ENCODE data around the gene SPECC1L.

The SPECC1L gene

GRCh38 chr22:24376002-24376401, 105.4 kb downstream of the SPECC1L start:
- DNase-seq: no peak

GRCh38 chr22:24376586-24376985, 106.0 kb downstream of the SPECC1L start:
- no peak for DNase-seq

GRCh38 chr22:24379536-24379935, 108.9 kb downstream of the SPECC1L start:
- no peak for DNase-seq

DNA sequence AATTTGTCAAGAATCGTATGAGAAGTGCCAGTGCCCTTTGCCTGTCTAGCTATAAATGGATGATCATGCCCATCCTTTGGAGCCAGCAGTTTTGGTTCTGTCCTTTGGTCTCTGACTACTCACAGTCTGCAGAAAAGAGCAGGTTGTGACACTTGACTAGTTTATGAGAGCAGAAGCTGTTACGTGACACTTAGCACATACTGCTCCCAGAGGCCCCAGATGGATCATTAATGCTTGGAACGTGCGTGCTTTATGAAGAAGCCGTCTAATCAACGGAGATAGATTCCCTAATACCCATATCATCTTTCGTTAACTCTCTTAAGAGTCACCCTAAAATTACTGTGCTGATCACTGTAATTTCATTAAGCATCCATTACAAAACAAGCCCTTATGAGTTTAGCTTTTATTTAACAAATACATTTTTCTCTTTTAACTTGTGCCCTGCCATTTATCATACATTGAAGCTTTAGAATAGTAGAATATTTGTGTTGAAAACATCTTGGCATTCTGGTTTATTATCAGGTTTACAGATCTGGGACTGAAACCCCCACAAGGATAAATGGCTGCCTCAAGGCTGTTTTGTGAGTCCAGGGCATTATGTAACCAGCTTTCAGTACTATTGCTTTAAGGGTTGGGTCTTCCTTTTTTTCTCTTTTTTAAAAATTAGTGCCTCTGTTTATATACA, 109.7 kb downstream of the SPECC1L start:
- no peak for DNase-seq

GRCh38 chr22:24380905-24381230, 110.2 kb downstream of the SPECC1L start:
- DNase-seq: no peak

- DNase-seq: no peak
These were observed 112.4 kb downstream of the SPECC1L start for GRCh38 chr22:24383061-24383460.

- DNase-seq: no peak
These were observed 113.5 kb downstream of the SPECC1L start for GRCh38 chr22:24384131-24384530.

- no peak for DNase-seq
These were observed 116.4 kb downstream of the SPECC1L start for GRCh38 chr22:24386937-24387471.

- DNase-seq: no peak
These were observed 119.0 kb downstream of the SPECC1L start for GRCh38 chr22:24389680-24390079.

DNA sequence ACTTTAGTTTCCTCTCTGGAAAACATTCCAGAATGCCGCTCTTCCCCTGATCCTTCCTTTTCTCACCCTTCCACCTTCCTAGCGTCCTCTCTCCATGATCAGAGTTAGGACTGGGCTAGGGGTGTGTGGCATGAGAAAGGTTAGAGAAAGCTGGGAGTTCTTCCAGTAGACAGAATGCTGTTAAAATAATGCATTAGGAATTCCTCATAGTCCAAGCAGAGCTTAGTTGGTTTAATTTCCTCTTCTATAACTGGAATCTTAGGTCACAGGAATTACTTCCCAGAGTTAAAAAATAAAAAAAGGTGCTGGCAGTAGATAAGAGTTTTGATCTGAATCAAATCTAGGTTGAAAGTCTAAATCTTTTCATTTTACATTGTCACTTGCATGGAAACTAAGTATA, 119.5 kb downstream of the SPECC1L start:
- no peak for DNase-seq

GRCh38 chr22:24390576-24390975, 119.9 kb downstream of the SPECC1L start:
- DNase-seq: no peak

DNA sequence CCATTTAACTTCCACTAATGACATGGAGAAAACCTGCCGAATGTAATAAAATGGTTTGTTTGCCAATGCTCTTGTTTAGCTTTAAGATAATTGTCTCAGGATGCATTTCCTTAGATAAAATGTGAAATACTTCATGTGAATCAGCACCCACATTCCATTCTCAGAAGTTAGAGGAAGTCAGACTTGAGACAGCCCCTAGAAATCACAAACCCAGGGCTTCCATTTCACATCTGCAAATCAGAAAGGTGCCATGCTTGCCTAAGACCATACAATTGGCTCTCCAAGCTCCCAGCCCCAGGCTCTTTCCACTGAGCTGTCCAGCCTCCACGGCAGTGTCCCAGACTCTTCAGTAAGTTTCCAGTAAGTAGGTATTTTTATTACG, 121.2 kb downstream of the SPECC1L start:
- DNase-seq: no peak

- no peak for DNase-seq
These were observed 121.7 kb downstream of the SPECC1L start for GRCh38 chr22:24392218-24392931.

- no peak for DNase-seq
These were observed 122.5 kb downstream of the SPECC1L start for GRCh38 chr22:24393012-24393559.

GRCh38 chr22:24393848-24394247, 123.2 kb downstream of the SPECC1L start:
- DNase-seq: no peak

DNA sequence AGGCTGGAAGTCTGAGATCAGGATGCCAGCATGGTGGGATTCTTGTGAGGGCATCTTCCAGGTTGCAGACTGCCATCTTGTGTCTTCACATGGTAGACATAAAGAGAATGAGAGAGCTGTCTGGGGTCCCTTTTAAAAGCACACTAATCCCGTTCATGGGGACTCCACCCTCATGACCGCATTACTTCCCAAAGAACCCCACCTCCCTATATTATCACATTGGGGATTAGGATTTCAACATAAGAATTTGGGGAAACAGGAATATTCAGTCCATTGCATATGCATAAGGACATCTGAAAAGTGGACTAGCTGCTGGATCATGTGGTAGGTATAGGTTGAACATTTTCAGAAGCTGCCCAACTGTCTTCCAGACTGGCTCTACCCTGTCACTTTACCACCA, 123.6 kb downstream of the SPECC1L start:
- no peak for DNase-seq

DNA sequence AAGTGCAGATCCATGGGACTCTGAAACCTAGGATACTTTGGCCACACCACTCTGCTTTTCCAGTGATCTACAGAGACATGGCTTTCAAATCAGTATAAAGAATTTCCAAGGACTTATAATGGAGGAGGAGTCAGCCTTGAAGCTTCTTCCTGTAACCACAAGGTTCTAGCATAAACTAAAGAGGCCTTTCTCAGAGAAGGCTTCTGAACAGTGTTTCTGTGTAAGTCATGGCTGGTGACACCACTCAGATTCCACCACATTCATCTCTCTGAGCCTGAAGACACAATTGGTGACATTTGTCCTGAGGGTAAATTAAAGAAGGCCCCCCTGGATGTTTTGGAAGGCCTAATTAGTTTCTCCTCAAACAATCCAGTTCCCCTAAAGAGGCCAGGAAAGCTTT, 127.8 kb downstream of the SPECC1L start:
- no peak for DNase-seq

- DNase-seq: no peak
These were observed 129.5 kb downstream of the SPECC1L start for GRCh38 chr22:24400034-24400725.

DNA sequence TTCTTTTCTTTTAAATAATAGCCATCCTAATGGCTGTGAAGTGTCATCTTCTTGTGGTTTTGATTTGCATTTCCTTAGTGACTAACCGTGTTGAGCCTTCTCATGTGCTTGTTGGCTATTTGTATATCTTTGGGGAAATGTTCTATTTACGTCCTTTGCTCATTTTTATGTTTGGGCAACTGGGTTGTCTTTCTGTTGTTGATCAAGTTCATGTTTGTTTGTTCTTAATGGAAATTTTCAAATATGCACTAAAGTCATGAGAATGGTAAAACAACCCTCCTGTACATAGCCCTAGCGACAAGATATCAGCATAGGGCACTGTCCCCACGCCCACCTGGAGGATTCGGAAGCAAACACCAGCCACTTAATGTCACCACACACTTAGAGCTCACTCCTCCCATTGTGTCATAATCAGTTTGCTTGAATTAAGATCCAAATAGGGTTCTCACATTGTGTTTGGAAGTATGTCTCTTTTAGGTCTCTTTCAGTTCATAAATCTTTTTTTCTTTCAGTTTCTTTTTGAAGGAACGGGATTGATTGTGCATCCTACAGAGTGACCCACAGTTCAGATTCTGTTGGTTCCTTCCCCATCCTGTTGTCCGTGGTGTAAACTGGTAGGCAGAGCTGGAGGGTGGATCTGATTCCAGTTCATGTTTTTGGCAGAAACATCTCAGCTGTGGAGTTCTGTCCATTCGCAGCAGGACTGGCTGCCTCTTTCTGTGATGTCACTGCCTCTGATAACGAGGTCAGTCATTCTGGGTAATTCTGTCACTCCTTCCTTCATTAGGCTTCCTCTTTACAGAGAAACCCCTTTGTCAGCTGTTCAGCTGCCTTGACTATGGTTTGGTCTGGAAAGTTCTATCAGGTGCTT, 130.3 kb downstream of the SPECC1L start:
- DNase-seq: no peak

- DNase-seq: no peak
These were observed 131.3 kb downstream of the SPECC1L start for GRCh38 chr22:24401931-24402367.

GRCh38 chr22:24402460-24403192, 132.0 kb downstream of the SPECC1L start:
- peak; percentile 19 for DNase-seq

DNA sequence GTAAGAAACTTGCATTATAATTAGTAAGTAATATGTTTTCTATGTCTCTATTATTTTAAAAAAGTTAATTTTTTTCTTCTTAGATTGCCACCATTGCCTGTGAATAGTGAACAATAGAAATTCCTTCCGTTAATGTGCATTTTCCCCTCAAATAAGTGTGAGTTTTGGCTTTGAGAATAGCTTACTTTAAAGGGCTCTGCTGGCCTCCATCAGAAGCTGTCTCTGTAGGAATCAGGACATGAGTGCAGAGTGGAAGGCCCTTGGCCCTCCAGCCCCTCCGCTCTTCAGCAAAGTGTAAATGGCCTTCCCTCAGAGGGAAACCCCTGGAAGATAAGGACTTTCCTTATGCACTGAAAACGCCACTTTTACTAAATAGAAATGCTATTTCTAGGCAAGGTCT, 132.7 kb downstream of the SPECC1L start:
- DNase-seq: no peak
